Nucleus accumbens (tissue), 56 donors: ENCODE data around the gene LRRC1.
A peak's percentile ranks its signal among the peaks of the same experiment; 100 is the strongest.

ENCODE experiments used
- DNase-seq, 56 donors: peaks; one replicate each; lab custom pipeline; 2025; lab: John Stamatoyannopoulos, UW

LRRC1 gene

GRCh38 chr6:53869964-53870363, 75.2 kb downstream of the LRRC1 start:
- no peak for DNase-seq

- no peak for DNase-seq
These were observed 79.1 kb downstream of the LRRC1 start for GRCh38 chr6:53873922-53874321.

GRCh38 chr6:53874964-53875363, 80.2 kb downstream of the LRRC1 start:
- DNase-seq, result no peak

- no peak for DNase-seq
These were observed 82.3 kb downstream of the LRRC1 start for GRCh38 chr6:53877151-53877550.

- DNase-seq, result no peak
These were observed 84.0 kb downstream of the LRRC1 start for GRCh38 chr6:53878808-53879207.

GRCh38 chr6:53879608-53880007, 84.8 kb downstream of the LRRC1 start:
- DNase-seq, result no peak

- DNase-seq, result no peak
These were observed 92.5 kb downstream of the LRRC1 start for GRCh38 chr6:53887316-53887715.

- DNase-seq, result no peak
These were observed 94.1 kb downstream of the LRRC1 start for GRCh38 chr6:53888931-53889330.

- no peak for DNase-seq
These were observed 94.6 kb downstream of the LRRC1 start for GRCh38 chr6:53889365-53889764.

GRCh38 chr6:53892707-53893106, 97.9 kb downstream of the LRRC1 start:
- DNase-seq, result no peak

- DNase-seq, result peak in 7 of 56 donors; percentile 2 to 27 (median 3)
These were observed 99.3 kb downstream of the LRRC1 start for GRCh38 chr6:53894091-53894490.

- no peak for DNase-seq
These were observed 101.4 kb downstream of the LRRC1 start for GRCh38 chr6:53896196-53896595.

- no peak for DNase-seq
These were observed 103.4 kb downstream of the LRRC1 start for GRCh38 chr6:53898026-53898795.

- DNase-seq, result no peak
These were observed 104.7 kb downstream of the LRRC1 start for GRCh38 chr6:53899512-53899911.

- no peak for DNase-seq
These were observed 108.6 kb downstream of the LRRC1 start for GRCh38 chr6:53903357-53903756.

GRCh38 chr6:53906103-53906502, 111.3 kb downstream of the LRRC1 start:
- DNase-seq, result no peak

GRCh38 chr6:53906842-53907241, 112.0 kb downstream of the LRRC1 start:
- DNase-seq, result peak in 10 of 56 donors; percentile 2 to 59 (median 18)

- DNase-seq, result peak in 33 of 56 donors; percentile 2 to 71 (median 34)
These were observed 116.0 kb downstream of the LRRC1 start for GRCh38 chr6:53910834-53911233.

GRCh38 chr6:53912661-53913060, 117.9 kb downstream of the LRRC1 start:
- DNase-seq, result no peak

GRCh38 chr6:53913286-53913685, 118.5 kb downstream of the LRRC1 start:
- DNase-seq, result no peak

- no peak for DNase-seq
These were observed 120.4 kb downstream of the LRRC1 start for GRCh38 chr6:53915026-53915691.
